NT2/D1 (cell line): ENCODE data around the gene KLF17.

Experiments
- YY1 ChIP-seq: IDR thresholded peaks from 2 replicates; pipeline ENCODE4 v1.6.1; 2011; ENCODE audit not compliant: insufficient read length, insufficient read depth
- ZNF274 ChIP-seq: IDR thresholded peaks from 2 replicates; pipeline ENCODE4 v1.6.1; 2011; ENCODE audit warnings: mild to moderate bottlenecking, low read depth, low read length

GRCh38 chr1:44144962-44145756, 26.5 kb downstream of the KLF17 start:
- no peak for TF ChIP-seq YY1
- no peak for TF ChIP-seq ZNF274
